Measurements from ENCODE around the gene ASTN2. TPM values are rescaled to one million over a fixed set of nuclear protein-coding genes. Genes with fewer than 3 reads are reported as not detected.

The ASTN2 gene
- total and polyA plus RNA-seq, 2 experiments from 2014 or later: 7.0 to 24.6 TPM

DNA sequence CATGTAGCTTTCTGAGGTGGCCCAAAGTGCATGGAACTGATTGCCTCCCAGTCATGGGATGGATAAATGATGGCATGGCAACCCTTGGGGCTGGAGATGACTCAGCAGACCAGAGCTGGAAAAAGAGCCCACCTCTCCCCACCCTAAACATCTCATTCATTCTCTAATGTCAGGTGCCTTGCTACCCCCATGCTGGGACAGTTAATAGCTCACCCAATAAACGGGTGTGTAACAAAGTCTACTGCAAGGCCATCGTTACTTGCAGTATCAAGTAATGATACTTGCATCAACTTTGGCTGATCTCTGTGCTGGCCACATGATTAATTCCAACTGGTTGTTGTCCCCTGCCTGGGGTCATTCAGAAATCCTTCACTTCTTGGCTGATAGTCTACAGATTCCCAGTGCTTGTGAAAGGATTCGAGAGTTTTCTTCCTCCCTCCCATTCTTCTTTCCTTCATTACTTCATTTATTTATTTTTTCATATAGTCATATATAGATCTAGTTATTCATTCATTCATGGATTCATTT, 850.5 kb downstream of the ASTN2 start (continued):
- TF ChIP-seq, protein P1, sequence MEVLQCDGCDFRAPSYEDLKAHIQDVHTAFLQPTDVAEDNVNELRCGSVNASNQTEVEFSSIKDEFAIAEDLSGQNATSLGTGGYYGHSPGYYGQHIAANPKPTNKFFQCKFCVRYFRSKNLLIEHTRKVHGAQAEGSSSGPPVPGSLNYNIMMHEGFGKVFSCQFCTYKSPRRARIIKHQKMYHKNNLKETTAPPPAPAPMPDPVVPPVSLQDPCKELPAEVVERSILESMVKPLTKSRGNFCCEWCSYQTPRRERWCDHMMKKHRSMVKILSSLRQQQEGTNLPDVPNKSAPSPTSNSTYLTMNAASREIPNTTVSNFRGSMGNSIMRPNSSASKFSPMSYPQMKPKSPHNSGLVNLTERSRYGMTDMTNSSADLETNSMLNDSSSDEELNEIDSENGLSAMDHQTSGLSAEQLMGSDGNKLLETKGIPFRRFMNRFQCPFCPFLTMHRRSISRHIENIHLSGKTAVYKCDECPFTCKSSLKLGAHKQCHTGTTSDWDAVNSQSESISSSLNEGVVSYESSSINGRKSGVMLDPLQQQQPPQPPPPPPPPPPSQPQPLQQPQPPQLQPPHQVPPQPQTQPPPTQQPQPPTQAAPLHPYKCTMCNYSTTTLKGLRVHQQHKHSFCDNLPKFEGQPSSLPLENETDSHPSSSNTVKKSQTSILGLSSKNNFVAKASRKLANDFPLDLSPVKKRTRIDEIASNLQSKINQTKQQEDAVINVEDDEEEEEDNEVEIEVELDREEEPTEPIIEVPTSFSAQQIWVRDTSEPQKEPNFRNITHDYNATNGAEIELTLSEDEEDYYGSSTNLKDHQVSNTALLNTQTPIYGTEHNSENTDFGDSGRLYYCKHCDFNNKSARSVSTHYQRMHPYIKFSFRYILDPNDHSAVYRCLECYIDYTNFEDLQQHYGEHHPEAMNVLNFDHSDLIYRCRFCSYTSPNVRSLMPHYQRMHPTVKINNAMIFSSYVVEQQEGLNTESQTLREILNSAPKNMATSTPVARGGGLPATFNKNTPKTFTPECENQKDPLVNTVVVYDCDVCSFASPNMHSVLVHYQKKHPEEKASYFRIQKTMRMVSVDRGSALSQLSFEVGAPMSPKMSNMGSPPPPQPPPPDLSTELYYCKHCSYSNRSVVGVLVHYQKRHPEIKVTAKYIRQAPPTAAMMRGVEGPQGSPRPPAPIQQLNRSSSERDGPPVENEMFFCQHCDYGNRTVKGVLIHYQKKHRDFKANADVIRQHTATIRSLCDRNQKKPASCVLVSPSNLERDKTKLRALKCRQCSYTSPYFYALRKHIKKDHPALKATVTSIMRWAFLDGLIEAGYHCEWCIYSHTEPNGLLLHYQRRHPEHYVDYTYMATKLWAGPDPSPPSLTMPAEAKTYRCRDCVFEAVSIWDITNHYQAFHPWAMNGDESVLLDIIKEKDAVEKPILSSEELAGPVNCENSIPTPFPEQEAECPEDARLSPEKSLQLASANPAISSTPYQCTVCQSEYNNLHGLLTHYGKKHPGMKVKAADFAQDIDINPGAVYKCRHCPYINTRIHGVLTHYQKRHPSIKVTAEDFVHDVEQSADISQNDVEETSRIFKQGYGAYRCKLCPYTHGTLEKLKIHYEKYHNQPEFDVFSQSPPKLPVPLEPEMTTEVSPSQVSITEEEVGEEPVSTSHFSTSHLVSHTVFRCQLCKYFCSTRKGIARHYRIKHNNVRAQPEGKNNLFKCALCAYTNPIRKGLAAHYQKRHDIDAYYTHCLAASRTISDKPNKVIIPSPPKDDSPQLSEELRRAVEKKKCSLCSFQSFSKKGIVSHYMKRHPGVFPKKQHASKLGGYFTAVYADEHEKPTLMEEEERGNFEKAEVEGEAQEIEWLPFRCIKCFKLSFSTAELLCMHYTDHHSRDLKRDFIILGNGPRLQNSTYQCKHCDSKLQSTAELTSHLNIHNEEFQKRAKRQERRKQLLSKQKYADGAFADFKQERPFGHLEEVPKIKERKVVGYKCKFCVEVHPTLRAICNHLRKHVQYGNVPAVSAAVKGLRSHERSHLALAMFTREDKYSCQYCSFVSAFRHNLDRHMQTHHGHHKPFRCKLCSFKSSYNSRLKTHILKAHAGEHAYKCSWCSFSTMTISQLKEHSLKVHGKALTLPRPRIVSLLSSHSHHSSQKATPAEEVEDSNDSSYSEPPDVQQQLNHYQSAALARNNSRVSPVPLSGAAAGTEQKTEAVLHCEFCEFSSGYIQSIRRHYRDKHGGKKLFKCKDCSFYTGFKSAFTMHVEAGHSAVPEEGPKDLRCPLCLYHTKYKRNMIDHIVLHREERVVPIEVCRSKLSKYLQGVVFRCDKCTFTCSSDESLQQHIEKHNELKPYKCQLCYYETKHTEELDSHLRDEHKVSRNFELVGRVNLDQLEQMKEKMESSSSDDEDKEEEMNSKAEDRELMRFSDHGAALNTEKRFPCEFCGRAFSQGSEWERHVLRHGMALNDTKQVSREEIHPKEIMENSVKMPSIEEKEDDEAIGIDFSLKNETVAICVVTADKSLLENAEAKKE (CRISPR knock-in tag; IDR thresholded peaks at IDR 0.05): no peak
- TF ChIP-seq EZH2 (IDR thresholded peaks at IDR 0.05; ENCODE audit: low read depth, unreplicated experiment) (no peak), ZNF331 (CRISPR knock-in tag; IDR thresholded peaks at IDR 0.05; ENCODE audit: low read depth) (no peak), POLR2AphosphoS5 (IDR thresholded peaks at IDR 0.05; ENCODE audit: low read depth) (no peak)

DNA sequence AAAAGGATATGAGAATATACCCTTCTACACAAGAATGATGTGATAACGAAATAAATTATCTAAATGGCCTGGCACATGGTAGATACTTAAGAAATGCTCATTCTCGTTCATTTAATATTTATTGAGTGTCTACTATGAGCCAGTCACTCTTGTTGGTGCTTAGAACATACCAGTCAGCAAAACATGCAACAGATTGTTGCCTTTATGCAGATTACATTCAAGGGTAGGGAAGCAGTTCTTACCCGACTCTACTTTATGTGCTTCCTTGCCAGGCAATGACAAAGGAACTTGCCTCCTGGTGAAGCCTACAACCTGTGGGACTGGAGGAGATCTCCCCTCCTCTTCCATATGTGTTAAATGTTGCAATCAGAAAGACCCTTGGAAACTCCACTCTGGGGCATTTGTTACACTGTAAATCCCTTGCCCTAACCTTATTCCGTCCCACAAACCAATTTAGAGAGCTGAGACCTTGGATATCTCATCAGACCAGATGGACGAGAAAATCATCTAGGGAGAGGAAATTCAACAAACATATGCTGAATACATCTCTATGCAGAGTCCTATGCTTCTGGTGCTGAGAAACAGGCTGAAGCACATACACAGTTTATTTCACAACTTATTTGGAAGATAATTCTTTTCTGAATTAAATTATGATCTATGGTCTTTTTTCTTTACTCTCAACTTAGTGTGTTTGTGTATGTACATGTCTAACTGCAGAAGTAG, 855.9 kb downstream of the ASTN2 start:
- H3K4me3 Mint-ChIP-seq: no peak overlapping the region
- Histone ChIP-seq H3K4me3 (no peak overlapping the region), H3K27ac (ENCODE audit: low read depth) (no peak overlapping the region), H4K20me1 (replicated peaks; ENCODE audit: insufficient read depth) (no peaks in the 10 kb centered on the region), H3K79me2 (replicated peaks; ENCODE audit: insufficient read depth) (no peaks in the 10 kb centered on the region), H3K4me1 (ENCODE audit: insufficient read depth) (0 out of 2 replicates have a peak, but pooled peaks cover 8% of the 10 kb centered on the region), H3K36me3 (ENCODE audit: insufficient read depth) (no peaks in the 10 kb centered on the region), H3F3A (replicated peaks; ENCODE audit: low read depth) (no peaks in the 10 kb centered on the region), H3K4me2 (no peak overlapping the region), H2AFZ (no peak overlapping the region), H3K27me3 (ENCODE audit: insufficient read depth) (no peaks in the 10 kb centered on the region), H3K9me2 (ENCODE audit: insufficient read depth) (peaks cover 4% of the 10 kb centered on the region; the same call in 1 of the 2 replicates)
- H3K36me3 Mint-ChIP-seq (ENCODE audit: low read depth): no peaks in the 10 kb centered on the region
- H3K27me3 Mint-ChIP-seq (ENCODE audit: insufficient read depth, low read depth, poor library complexity): no peaks in the 10 kb centered on the region
- ATAC-seq: no peak
- no peak for DNase-seq (ENCODE audit: low spot score)
- peaks cover 10% of the 10 kb centered on the region for H3K4me1 Mint-ChIP-seq
- no peaks in the 10 kb centered on the region for H3K9me3 Mint-ChIP-seq
- no peak overlapping the region for H3K27ac Mint-ChIP-seq
- TF ChIP-seq, protein P2, sequence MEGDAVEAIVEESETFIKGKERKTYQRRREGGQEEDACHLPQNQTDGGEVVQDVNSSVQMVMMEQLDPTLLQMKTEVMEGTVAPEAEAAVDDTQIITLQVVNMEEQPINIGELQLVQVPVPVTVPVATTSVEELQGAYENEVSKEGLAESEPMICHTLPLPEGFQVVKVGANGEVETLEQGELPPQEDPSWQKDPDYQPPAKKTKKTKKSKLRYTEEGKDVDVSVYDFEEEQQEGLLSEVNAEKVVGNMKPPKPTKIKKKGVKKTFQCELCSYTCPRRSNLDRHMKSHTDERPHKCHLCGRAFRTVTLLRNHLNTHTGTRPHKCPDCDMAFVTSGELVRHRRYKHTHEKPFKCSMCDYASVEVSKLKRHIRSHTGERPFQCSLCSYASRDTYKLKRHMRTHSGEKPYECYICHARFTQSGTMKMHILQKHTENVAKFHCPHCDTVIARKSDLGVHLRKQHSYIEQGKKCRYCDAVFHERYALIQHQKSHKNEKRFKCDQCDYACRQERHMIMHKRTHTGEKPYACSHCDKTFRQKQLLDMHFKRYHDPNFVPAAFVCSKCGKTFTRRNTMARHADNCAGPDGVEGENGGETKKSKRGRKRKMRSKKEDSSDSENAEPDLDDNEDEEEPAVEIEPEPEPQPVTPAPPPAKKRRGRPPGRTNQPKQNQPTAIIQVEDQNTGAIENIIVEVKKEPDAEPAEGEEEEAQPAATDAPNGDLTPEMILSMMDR (conservative IDR thresholded peaks at IDR 0.05; ENCODE audit: low read depth in 2 of 2): no peak
- TF ChIP-seq, protein P3, sequence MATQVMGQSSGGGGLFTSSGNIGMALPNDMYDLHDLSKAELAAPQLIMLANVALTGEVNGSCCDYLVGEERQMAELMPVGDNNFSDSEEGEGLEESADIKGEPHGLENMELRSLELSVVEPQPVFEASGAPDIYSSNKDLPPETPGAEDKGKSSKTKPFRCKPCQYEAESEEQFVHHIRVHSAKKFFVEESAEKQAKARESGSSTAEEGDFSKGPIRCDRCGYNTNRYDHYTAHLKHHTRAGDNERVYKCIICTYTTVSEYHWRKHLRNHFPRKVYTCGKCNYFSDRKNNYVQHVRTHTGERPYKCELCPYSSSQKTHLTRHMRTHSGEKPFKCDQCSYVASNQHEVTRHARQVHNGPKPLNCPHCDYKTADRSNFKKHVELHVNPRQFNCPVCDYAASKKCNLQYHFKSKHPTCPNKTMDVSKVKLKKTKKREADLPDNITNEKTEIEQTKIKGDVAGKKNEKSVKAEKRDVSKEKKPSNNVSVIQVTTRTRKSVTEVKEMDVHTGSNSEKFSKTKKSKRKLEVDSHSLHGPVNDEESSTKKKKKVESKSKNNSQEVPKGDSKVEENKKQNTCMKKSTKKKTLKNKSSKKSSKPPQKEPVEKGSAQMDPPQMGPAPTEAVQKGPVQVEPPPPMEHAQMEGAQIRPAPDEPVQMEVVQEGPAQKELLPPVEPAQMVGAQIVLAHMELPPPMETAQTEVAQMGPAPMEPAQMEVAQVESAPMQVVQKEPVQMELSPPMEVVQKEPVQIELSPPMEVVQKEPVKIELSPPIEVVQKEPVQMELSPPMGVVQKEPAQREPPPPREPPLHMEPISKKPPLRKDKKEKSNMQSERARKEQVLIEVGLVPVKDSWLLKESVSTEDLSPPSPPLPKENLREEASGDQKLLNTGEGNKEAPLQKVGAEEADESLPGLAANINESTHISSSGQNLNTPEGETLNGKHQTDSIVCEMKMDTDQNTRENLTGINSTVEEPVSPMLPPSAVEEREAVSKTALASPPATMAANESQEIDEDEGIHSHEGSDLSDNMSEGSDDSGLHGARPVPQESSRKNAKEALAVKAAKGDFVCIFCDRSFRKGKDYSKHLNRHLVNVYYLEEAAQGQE (IDR thresholded peaks at IDR 0.05; ENCODE audit: unreplicated experiment): no peak
- TF ChIP-seq EZH2phosphoT487 (IDR thresholded peaks at IDR 0.05; ENCODE audit: unreplicated experiment) (no peak), POLR2AphosphoS5 (IDR thresholded peaks at IDR 0.05; ENCODE audit: low read depth) (no peak), ZNF331 (CRISPR knock-in tag; IDR thresholded peaks at IDR 0.05; ENCODE audit: low read depth) (no peak), STAT1 (IDR thresholded peaks at IDR 0.05; ENCODE audit: unreplicated experiment) (no peak), NANOG (IDR thresholded peaks at IDR 0.05; ENCODE audit: borderline replicate concordance) (no peak), JUNB (IDR thresholded peaks at IDR 0.05; ENCODE audit: unreplicated experiment) (no peak), EZH2 (IDR thresholded peaks at IDR 0.05; ENCODE audit: low read depth, unreplicated experiment) (no peak)
- TF ChIP-seq, protein P4, sequence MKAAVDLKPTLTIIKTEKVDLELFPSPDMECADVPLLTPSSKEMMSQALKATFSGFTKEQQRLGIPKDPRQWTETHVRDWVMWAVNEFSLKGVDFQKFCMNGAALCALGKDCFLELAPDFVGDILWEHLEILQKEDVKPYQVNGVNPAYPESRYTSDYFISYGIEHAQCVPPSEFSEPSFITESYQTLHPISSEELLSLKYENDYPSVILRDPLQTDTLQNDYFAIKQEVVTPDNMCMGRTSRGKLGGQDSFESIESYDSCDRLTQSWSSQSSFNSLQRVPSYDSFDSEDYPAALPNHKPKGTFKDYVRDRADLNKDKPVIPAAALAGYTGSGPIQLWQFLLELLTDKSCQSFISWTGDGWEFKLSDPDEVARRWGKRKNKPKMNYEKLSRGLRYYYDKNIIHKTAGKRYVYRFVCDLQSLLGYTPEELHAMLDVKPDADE (IDR thresholded peaks at IDR 0.05): no peak

Measured in GM23338 (cell line).